ENCODE data around the gene FIGNL2.

DNA sequence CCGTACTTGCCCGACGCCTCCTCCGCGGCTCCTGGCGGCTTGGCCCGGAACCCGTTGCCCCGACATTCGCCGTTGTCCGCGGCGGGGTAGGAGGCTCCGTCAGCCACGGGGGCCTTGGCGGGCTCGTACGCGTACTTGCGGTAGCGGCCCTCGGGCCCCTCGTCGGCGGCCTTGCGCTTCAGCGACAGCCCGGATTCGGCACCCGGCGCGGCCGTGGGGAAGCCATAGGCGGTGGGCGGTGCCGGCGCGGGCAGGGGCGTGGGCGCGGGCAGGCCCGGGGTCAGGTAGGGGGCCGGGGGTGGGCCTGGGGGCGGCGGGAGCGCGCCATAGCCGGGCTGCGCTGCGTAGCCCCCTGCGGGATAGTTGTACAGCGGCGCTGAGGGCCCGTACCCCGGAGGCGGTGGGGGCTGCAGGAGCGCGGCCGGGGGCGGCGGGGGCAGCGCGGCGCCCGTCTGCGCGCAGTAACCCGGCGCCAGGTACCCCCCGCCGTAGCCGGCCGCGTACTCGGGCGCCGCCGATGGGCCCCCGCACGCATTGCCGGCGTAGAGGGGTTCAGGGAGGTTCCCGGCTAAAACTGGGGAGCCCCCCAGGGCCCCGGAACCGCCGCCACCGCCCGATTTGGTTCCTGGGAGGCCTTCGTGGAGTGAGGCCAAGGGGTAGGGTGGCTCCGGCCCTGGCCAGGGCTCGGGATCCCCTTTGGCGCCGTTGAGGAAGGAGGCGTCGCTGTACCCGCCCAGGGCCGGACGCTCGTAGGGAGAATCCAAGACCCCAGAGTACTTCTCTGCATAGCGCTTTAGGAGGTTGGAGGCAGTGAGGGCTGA is 26.9 kb downstream of the FIGNL2 start:
- TF ChIP-seq POLR2A (IDR thresholded peaks at IDR 0.05) (no peak), POLR2AphosphoS5 (IDR thresholded peaks at IDR 0.05) (no peak)
- TF ChIP-seq, protein P1, sequence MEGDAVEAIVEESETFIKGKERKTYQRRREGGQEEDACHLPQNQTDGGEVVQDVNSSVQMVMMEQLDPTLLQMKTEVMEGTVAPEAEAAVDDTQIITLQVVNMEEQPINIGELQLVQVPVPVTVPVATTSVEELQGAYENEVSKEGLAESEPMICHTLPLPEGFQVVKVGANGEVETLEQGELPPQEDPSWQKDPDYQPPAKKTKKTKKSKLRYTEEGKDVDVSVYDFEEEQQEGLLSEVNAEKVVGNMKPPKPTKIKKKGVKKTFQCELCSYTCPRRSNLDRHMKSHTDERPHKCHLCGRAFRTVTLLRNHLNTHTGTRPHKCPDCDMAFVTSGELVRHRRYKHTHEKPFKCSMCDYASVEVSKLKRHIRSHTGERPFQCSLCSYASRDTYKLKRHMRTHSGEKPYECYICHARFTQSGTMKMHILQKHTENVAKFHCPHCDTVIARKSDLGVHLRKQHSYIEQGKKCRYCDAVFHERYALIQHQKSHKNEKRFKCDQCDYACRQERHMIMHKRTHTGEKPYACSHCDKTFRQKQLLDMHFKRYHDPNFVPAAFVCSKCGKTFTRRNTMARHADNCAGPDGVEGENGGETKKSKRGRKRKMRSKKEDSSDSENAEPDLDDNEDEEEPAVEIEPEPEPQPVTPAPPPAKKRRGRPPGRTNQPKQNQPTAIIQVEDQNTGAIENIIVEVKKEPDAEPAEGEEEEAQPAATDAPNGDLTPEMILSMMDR (IDR thresholded peaks at IDR 0.05), result no peak
